ENCODE measurements around the gene RAB3IL1. TPM values are rescaled to one million over a fixed set of nuclear protein-coding genes. Genes with fewer than 3 reads are reported as not detected.

RAB3IL1 gene
- total RNA-seq, 1 donor from 2014 or later = 0.34 TPM

GRCh38 chr11:61921446-61921845 lies 4.1 kb upstream of the RAB3IL1 start:
- intact Hi-C loops (cut with micrococcal nuclease) = no loop called here

- intact Hi-C loops (cut with micrococcal nuclease) = no loop called here
Observed at GRCh38 chr11:61919705-61920631, 2.6 kb upstream of the RAB3IL1 start.

DNA sequence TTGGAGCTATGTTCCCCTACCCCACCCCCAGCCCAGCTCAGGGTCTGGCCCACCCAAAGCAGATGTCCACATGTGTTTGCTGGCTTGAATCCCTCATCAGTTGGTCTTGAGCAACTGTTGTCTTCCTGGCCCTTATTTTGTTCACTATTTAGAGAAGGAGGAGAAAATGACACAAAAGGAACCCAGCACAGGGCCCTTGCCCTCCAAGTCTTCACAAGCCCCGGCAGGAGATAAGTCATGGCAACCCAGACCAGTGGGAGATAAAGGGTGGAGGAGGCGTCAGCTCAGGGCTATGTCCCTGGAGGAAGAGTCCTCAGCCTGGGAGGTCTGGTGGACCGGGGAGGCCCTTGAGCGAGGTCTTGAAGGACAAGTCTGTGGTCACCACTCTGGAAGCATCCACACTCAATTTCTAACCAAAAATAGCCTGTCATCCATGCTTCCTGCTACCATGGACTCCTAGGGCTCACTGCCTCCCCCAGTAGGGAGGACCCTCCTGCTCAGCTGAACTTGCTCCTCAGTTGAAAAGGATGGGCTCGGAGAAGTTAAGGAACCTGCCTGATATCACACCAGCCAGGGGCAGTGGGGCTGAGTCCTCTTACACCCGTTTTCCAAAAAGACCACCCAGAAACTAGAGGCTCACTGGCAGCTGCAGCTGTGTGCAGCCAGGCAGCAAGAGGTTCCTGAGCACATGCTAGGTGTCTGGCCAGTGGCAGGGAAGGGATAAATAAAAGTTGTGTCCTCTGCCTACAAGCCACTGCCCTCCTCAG lies 1.8 kb upstream of the RAB3IL1 start:
- intact Hi-C loops (cut with micrococcal nuclease) = no loop called here

DNA sequence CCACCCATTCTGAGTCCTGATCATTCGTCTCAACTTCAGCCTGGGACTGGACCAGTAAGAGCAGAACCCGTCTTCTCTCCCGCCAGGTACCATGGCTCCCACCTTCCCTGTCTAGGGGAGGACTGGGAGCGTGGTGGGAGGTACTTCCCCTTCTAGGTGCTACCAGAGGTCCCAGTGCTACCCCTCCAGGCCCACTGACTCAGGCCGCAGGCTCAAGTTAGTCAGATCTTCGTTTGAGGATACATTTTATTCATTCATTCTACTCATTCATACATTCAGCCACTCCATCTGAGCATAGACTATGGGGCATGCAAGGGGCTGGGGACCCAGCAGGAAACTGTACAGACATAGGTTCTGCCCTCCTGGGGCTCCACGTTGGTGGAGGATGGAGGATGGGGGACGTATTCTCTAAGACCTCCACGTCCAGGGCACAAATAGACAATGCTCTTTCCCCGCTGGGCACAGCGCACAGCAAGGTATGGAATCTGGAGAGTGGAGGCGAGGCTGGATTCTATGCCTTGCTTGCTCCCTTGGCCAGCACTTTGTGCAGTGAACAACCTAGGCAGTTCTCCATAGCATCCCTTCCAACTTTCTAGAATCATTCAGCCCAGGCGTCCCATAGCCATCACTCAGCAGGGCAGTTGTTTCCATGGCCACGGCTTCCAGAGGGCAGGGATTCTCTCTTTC lies 1.0 kb upstream of the RAB3IL1 start:
- intact Hi-C loops (cut with micrococcal nuclease) = no loop called here

DNA sequence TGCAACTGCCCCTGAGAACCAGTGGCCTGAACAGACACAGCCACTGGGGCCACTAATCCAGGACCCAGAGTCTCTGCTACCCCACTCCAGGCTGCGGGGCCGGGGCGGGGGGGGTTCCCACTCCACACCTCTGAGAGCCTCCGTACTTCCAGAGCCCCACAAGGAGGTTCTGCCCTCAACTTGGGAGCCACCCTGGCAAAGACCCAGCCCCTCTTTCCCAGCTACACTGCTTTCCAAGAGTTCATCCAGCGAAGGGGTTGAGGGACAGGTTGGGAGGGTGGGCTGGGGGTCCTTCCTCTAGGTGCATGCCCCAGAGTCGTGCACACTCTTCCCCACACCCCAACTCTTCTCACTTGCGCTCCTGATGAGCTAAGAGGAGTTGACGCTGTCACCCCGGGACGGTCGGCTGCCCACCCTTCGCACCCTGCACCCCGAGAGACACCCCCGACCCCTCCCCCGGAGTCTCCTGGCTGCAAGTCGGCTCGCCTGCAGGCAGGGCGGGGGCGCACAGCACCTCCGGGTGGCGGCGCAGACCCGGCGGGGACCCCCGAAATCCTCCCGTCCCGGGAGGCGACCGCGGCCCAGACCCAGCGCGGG lies 531 bp downstream of the RAB3IL1 start:
- intact Hi-C loops (cut with micrococcal nuclease) = no loop called here

DNA sequence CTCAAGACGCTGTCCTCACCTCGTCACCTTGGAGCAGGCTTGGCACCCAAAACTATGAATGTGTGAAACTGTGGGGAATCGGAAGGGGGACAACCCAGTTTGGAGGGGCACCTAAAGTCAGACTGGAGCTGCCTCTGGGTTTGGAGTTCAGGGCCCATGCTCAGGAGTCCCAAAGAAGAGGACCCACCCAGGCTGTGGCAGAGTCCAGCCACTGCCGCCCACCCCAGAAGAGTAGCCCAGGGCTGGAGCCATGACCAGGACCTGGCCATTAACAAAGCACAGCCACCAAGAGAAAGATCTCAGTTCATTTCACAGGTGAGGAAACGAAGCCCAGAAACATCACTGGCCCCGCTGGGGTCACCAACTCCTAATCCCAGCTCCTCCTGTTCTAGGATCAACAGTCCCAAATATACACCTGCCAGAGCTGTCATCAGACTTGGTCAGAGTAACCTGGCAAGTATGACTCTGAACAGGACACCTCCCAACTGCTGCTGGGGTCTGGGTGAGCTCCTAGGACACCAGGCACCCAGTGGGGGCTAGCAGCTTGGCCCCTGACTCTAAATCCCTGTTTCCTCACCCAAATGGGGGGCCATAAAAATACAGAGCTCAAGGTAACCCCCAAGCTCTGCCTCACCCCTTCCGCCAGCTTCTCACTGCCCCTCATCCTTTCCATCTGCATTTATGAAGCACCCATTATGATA lies 2.7 kb downstream of the RAB3IL1 start:
- intact Hi-C loops (cut with micrococcal nuclease) = no loop called here

DNA sequence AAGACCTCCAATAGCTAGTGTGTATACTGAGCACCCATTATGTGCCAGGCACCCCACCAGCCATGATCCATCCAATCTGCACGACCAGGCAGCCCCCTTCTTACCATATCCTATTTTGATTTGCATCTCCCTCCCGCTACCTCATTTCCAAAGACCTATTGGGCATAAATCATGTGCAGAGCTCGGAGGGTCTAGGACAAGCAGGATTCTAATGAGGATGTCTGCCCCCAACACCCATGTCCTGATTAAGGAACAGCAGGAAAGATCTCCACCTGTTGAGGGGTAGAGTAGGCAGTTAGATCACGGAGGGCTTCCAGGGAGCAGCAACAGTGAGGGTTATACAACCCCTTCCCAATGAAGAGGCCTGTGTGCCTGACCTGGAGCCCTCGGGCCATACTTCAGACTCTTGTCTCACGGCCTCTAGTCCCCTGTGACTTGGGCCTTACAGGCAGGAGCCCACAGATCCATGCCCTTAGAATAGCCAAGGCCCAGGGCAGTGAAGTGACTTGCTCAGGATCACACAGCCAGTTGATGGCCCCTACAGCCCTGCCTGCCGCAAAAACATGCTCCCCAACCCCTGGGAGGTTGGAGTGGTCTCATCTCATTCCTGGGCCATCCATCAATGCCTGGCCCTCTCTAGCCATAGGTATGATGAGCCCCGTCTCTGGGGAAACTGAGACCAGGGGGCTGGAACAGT lies 3.5 kb downstream of the RAB3IL1 start:
- intact Hi-C loops (cut with micrococcal nuclease) = no loop called here

GRCh38 chr11:61912991-61913698 lies 4.2 kb downstream of the RAB3IL1 start:
- intact Hi-C loops (cut with micrococcal nuclease) = no loop called here

- intact Hi-C loops (cut with micrococcal nuclease) = no loop called here
Observed at GRCh38 chr11:61912530-61912898, 4.9 kb downstream of the RAB3IL1 start.

DNA sequence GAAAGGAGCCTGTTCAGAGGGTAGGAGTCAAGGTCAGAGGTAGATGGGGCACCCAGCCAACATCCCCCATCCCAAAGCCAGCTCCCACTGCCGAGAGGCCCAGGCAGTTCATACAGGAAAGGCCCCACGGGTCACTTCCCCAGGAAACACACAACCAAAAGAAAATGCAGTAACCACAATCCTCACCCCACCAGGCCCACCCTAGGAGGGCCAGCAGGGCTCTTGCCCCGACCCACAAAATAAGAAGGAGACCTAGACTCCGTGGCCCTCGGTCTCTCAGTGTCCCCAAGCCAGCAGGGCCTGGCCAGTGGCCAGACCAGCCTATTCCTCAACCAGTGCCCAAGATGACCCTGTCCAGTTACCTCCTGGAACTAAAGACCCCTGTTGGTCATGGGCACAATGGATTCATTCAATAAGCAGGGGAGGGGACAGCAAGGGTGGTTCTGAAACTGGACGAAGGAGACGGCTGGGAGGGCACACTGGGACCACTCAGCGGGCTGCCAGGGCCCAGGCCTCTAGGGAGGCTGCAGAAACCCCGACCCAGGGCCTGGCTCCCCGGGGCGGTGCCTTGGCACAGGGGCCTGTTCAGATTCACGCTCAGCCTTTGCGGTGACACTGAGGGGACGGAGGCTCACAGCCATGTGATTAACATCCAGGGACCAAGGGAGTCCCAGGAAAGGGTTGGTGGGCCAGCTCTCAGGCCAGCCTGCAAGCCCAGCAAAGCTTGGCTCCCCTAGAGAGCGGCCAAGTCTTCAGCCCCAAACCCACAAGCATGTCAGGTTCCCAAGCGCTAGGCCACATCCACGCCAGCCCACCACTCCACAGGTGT lies 5.5 kb downstream of the RAB3IL1 start:
- intact Hi-C loops (cut with micrococcal nuclease) = no loop called here

DNA sequence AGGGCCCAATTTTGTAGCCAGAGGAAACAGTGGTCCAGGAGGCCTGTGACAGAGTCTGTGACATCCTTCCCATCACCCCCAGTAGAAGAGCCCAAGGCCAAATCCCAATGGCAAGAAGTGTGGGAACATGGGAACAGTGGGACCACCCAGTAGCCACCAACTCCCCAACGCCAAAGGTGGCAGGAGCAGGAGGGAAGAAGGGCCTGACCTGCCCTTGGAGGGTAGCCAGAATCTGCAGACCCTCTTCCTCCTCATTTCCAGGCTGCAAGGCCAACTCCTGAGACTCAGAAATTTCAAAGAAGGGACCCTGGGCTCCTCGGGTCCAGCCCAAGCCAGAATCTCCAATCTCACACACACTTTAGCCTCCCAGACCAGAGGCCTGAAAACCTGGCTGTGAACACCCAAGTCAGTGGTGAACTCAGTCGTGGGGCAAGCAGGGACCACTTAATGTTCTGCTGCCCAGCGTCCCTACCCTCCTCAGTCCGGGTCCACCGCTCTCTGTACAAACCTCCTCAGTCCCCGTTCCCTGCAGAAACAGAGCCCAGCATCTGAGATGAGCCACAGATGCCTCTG lies 6.2 kb downstream of the RAB3IL1 start:
- intact Hi-C loops (cut with micrococcal nuclease) = no loop called here

- intact Hi-C loops (cut with micrococcal nuclease) = no loop called here
Observed at GRCh38 chr11:61910187-61911127, 6.9 kb downstream of the RAB3IL1 start.

DNA sequence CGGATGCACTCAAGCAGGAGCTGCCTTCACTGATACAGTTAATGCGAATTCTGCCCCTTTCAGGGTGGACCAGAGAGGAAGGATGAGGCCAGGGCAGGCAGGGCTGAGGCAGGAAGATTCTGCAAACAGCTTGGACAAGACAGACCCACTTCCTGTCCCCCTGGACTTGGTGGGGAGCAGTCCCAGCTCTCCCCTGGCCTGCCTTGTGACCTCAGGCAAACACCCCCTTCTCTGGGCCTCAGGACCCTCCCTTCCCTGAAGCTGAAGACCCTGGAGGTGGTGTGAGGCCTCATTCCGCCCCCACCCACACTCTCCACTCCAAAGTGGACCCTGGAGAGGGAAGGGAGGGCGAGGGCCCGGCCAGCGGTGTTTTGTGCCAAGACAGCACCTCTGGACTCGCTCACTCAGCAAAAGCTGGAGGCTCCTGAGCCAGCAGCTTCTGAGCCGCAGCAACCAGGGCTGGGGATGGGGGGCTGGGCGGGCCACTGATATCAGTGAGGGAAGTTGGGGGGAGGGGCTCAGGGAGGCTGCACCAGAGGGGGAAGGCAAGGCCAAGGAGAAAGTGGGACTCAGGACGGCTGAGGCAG lies 8.5 kb downstream of the RAB3IL1 start:
- intact Hi-C loops (cut with micrococcal nuclease) = no loop called here

- intact Hi-C loops (cut with micrococcal nuclease) = no loop called here
Observed at GRCh38 chr11:61907871-61908729, 9.3 kb downstream of the RAB3IL1 start.

GRCh38 chr11:61907282-61907681 lies 10.1 kb downstream of the RAB3IL1 start:
- intact Hi-C loops (cut with micrococcal nuclease) = no loop called here

- intact Hi-C loops (cut with micrococcal nuclease) = no loop called here
Observed at GRCh38 chr11:61906522-61906909, 10.8 kb downstream of the RAB3IL1 start.
